ENCODE data around the gene NMNAT1. TPM values are rescaled to one million over a fixed set of nuclear protein-coding genes. Genes with fewer than 3 reads are reported as not detected.

Gene NMNAT1
- total and polyA plus RNA-seq, 2 of the 8 experiments (the other 6 are each of a cell fraction or from before 2014, with no cell fraction given) = 2.0 to 2.5 TPM

DNA sequence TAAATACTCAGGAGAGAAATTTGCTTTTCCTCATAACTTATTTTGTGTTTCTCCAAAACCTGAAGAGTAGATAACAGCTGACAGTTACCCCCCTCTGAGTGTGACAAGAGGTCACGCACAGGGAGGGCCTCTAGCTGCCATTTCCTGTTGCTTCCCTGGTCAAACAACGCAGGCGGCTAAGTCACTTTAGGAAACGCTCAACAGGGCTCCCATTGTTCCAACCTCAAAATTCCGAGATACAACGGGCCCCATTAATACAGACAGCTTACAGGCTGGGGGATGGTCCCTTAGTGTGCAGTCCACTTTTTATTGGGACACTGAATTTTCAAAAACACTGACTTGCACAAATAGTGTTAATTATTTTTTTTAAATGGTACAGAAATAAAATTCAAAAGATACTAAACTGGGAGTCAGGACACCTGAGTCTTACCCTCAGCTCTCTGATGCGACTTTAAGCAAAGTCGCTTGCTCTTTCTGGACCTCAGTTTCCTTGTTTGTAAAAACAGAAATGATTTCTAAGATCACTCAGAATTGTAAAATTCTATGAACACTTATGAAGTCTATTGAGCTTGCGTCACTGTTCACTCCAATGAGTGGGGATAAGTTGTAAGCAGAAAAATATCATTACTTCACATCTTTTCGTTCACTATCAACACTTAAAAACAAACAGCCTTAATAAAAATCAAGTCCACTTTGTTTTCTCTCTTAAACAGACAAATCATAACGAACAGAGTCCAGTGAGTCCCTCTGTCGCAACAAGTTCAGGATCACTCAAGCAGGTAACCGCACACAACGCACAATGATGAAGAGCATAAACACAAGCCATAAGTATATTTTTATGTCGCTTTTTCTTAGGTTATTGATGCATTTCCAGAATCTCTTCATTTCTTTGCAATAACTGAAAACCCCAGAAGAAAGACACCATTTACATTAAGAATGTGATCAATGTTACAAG, 13.6 kb upstream of the NMNAT1 start (continued):
- TF ChIP-seq SP1 (IDR thresholded peaks at IDR 0.05; ENCODE audit: low read depth, low read length) (no peak), CEBPB (IDR thresholded peaks at IDR 0.05; ENCODE audit: low read depth, low read length) (no peak), GABPA (IDR thresholded peaks at IDR 0.05; ENCODE audit: borderline replicate concordance, insufficient read depth, low read length) (no peak), BRCA1 (IDR thresholded peaks at IDR 0.05; ENCODE audit: low read depth, low read length) (no peak), USF2 (IDR thresholded peaks at IDR 0.05; ENCODE audit: low read length) (no peak)
- TF ChIP-seq, protein P1, sequence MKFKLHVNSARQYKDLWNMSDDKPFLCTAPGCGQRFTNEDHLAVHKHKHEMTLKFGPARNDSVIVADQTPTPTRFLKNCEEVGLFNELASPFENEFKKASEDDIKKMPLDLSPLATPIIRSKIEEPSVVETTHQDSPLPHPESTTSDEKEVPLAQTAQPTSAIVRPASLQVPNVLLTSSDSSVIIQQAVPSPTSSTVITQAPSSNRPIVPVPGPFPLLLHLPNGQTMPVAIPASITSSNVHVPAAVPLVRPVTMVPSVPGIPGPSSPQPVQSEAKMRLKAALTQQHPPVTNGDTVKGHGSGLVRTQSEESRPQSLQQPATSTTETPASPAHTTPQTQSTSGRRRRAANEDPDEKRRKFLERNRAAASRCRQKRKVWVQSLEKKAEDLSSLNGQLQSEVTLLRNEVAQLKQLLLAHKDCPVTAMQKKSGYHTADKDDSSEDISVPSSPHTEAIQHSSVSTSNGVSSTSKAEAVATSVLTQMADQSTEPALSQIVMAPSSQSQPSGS (IDR thresholded peaks at IDR 0.05; ENCODE audit: low read length) = no peak

All from H1 (cell line).